Transverse colon (tissue), 4 donors: ENCODE results near the gene LYPD6.

Experiments
- EP300 ChIP-seq: sonication (generic); formaldehyde crosslinking; IDR thresholded peaks from one replicate; pipeline ENCODE4 v1.6.1; 2017; ENCODE audit warnings: antibody characterized with exemption, low read depth
- POLR2A ChIP-seq: fragments of 450-650 bp; IDR thresholded peaks from one replicate; pipeline ENCODE4 v1.6.1; 2016; ENCODE audit warnings: antibody characterized with exemption, mild to moderate bottlenecking, moderate library complexity
- POLR2AphosphoS5 ChIP-seq, 3 donors: sonication (generic); formaldehyde crosslinking; IDR thresholded peaks; one replicate each; pipeline ENCODE4 v1.6.1; 2016; ENCODE audit warnings: antibody characterized with exemption in 3 of 3
- TF ChIP-seq, protein P1 (sequence below), 5 experiments: fragments of 200-600 bp in 3 of 5; fragments of 450-650 bp in 2 of 5; sonication (generic) in 3 of 5; IDR thresholded peaks; 1 replicate in 2 of 5; 2 replicates in 3 of 5; pipeline ENCODE4 v1.5.1; 2016 to 2017; ENCODE audit warnings: antibody characterized with exemption in 5 of 5, inconsistent platforms in 3 of 5, mild to moderate bottlenecking in 2 of 5, moderate library complexity in 1 of 5

DNA sequence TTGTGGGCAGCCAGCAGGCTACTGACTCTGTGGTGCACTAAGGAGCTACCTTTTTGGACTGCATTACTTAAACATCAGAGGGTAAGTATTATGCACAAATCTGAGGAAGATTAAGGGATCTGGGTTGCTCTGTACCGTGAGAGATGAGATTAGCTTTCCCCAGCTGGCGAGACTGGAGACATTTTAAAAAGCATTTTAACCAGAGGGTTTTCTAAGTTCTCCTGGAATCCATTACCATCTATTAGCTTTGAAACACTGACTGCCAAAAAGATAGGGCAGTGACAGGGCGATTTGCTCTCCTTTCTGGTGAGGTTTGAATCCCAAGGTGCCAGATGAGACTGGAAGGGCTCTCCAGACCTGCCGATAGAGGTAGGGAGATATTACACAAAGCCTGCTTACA is 63.2 kb downstream of the LYPD6 start:
- TF ChIP-seq, protein P1, sequence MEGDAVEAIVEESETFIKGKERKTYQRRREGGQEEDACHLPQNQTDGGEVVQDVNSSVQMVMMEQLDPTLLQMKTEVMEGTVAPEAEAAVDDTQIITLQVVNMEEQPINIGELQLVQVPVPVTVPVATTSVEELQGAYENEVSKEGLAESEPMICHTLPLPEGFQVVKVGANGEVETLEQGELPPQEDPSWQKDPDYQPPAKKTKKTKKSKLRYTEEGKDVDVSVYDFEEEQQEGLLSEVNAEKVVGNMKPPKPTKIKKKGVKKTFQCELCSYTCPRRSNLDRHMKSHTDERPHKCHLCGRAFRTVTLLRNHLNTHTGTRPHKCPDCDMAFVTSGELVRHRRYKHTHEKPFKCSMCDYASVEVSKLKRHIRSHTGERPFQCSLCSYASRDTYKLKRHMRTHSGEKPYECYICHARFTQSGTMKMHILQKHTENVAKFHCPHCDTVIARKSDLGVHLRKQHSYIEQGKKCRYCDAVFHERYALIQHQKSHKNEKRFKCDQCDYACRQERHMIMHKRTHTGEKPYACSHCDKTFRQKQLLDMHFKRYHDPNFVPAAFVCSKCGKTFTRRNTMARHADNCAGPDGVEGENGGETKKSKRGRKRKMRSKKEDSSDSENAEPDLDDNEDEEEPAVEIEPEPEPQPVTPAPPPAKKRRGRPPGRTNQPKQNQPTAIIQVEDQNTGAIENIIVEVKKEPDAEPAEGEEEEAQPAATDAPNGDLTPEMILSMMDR (IDR thresholded peaks at IDR 0.05) = no peak
- TF ChIP-seq POLR2A (no peak), POLR2AphosphoS5 (IDR thresholded peaks at IDR 0.05) (no peak), EP300 (no peak)
